Measurements from ENCODE around the gene DDX24. TPM values are rescaled to one million over a fixed set of nuclear protein-coding genes. Genes with fewer than 3 reads are reported as not detected.

The DDX24 gene
- total RNA-seq, 2 experiments from 2014 or later: 81.5 to 172 TPM

GRCh38 chr14:94058128-94058673, 22.8 kb downstream of the DDX24 start:
- Histone ChIP-seq H3K79me2 (ENCODE audit: insufficient read depth, low read depth, low read length) (peaks cover 4% of the 10 kb centered on the region; the same call in 1 of the 2 replicates), H3K9me3 (ENCODE audit: low read length) (no peaks in the 10 kb centered on the region), H3K36me3 (ENCODE audit: insufficient read depth, low read length) (peaks cover 89% of the 10 kb centered on the region), H4K20me1 (ENCODE audit: insufficient read depth, low read length) (no peaks in the 10 kb centered on the region), H3K4me2 (ENCODE audit: low read length) (no peak overlapping the region), H3K9me2 (ENCODE audit: insufficient read depth, low read length) (no peaks in the 10 kb centered on the region), H3K4me1 (ENCODE audit: insufficient read depth, low read length, poor library complexity, severe bottlenecking) (no peaks in the 10 kb centered on the region), H2AFZ (ENCODE audit: low read length) (no peak overlapping the region), H3K27ac (ENCODE audit: low read depth, low read length, poor library complexity, severe bottlenecking) (no peak overlapping the region), H3K4me3 (ENCODE audit: low read depth, low read length, poor library complexity, severe bottlenecking) (no peak overlapping the region)
- no TSS peak for BruUV-seq (replicated peaks)
- intact Hi-C loops (cut with micrococcal nuclease; ENCODE audit: unreplicated experiment): no loop called here
- TF ChIP-seq, protein P1, sequence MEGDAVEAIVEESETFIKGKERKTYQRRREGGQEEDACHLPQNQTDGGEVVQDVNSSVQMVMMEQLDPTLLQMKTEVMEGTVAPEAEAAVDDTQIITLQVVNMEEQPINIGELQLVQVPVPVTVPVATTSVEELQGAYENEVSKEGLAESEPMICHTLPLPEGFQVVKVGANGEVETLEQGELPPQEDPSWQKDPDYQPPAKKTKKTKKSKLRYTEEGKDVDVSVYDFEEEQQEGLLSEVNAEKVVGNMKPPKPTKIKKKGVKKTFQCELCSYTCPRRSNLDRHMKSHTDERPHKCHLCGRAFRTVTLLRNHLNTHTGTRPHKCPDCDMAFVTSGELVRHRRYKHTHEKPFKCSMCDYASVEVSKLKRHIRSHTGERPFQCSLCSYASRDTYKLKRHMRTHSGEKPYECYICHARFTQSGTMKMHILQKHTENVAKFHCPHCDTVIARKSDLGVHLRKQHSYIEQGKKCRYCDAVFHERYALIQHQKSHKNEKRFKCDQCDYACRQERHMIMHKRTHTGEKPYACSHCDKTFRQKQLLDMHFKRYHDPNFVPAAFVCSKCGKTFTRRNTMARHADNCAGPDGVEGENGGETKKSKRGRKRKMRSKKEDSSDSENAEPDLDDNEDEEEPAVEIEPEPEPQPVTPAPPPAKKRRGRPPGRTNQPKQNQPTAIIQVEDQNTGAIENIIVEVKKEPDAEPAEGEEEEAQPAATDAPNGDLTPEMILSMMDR (conservative IDR thresholded peaks at IDR 0.05; ENCODE audit: low read length): no peak
- no peak for TF ChIP-seq EZH2phosphoT487 (IDR thresholded peaks at IDR 0.05; ENCODE audit: borderline replicate concordance, low read depth, low read length)
- DNase-seq (ENCODE audit: low spot score): no peak
- ChIA-PET POLR2A (interaction anchor here (0.8 to 1.3 kb wide), 2 partner anchors 23 to 41 kb away, joined by 3 read pairs; partner anchors contain the start of gene IFI27L1), CTCF (ENCODE audit: unreplicated experiment) (interaction anchor here (0.6 kb wide), 1 partner anchor 1570 kb away, joined by 4 read pairs; no protein-coding TSS in a partner anchor)

- ChIA-PET CTCF (ENCODE audit: unreplicated experiment) (interaction anchor here (1.0 to 1.1 kb wide), 2 partner anchors 10 to 21 kb away, joined by 3 read pairs; no protein-coding TSS in a partner anchor), POLR2A (interaction anchor here (0.9 kb wide), 2 partner anchors 26 to 49 kb away, joined by 3 read pairs; no protein-coding TSS in a partner anchor)
- BruUV-seq (replicated peaks): no TSS peak
- Histone ChIP-seq H3K36me3 (ENCODE audit: insufficient read depth, low read length) (peaks cover 94% of the 10 kb centered on the region), H3K9me3 (ENCODE audit: low read length) (no peaks in the 10 kb centered on the region), H3K79me2 (ENCODE audit: insufficient read depth, low read depth, low read length) (no peaks in the 10 kb centered on the region), H3K4me3 (ENCODE audit: low read depth, low read length, poor library complexity, severe bottlenecking) (no peak overlapping the region), H3K4me2 (ENCODE audit: low read length) (no peak overlapping the region), H3K9me2 (ENCODE audit: insufficient read depth, low read length) (no peaks in the 10 kb centered on the region), H2AFZ (ENCODE audit: low read length) (no peak overlapping the region), H4K20me1 (ENCODE audit: insufficient read depth, low read length) (no peaks in the 10 kb centered on the region), H3K27ac (ENCODE audit: low read depth, low read length, poor library complexity, severe bottlenecking) (no peak overlapping the region), H3K4me1 (ENCODE audit: insufficient read depth, low read length, poor library complexity, severe bottlenecking) (no peaks in the 10 kb centered on the region)
- intact Hi-C loops (cut with micrococcal nuclease; ENCODE audit: unreplicated experiment): no loop called here
- no peak for TF ChIP-seq EZH2phosphoT487 (IDR thresholded peaks at IDR 0.05; ENCODE audit: borderline replicate concordance, low read depth, low read length)
- TF ChIP-seq, protein P1 (conservative IDR thresholded peaks at IDR 0.05; ENCODE audit: low read length): no peak
- DNase-seq (ENCODE audit: low spot score): no peak
Measured at GRCh38 chr14:94056579-94057308, 24.3 kb downstream of the DDX24 start.

DNA sequence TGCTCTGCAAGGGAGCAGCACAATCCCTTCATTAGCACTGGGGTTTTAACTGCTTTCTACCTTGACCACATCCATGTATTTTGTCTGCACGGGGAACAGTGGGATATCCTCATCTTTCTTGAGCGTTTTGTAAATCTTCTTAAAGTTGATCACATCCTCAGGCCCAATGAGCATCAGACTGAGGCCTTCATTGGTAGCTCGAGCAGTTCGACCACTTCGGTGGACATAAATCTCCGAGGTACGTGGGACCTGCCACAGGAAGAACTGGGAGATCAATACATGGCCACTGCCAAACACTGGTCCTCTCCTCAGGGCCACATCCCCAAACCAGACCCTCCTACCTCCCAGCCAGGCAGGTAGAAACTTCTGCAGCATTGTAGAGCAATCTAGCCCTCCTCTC, 26.1 kb downstream of the DDX24 start:
- ChIA-PET CTCF (ENCODE audit: unreplicated experiment) (no interaction called here), POLR2A (interaction anchor here (0.5 kb wide), 1 partner anchor 1560 kb away, joined by 3 read pairs; no protein-coding TSS in a partner anchor)
- H3K4me1 ChIP-seq (ENCODE audit: insufficient read depth, low read length, poor library complexity, severe bottlenecking): no peaks in the 10 kb centered on the region
- no peaks in the 10 kb centered on the region for H3K79me2 ChIP-seq (ENCODE audit: insufficient read depth, low read depth, low read length)
- no peak for TF ChIP-seq EZH2phosphoT487 (IDR thresholded peaks at IDR 0.05; ENCODE audit: borderline replicate concordance, low read depth, low read length)
- TF ChIP-seq, protein P1 (conservative IDR thresholded peaks at IDR 0.05; ENCODE audit: low read length): no peak
- H2AFZ ChIP-seq (ENCODE audit: low read length): no peak overlapping the region
- peaks cover 93% of the 10 kb centered on the region for H3K36me3 ChIP-seq (ENCODE audit: insufficient read depth, low read length)
- intact Hi-C loops (cut with micrococcal nuclease; ENCODE audit: unreplicated experiment): no loop called here
- DNase-seq (ENCODE audit: low spot score): no peak
- BruUV-seq (replicated peaks): no TSS peak
- no peaks in the 10 kb centered on the region for H3K9me3 ChIP-seq (ENCODE audit: low read length)
- H4K20me1 ChIP-seq (ENCODE audit: insufficient read depth, low read length): no peaks in the 10 kb centered on the region
- no peak overlapping the region for H3K4me3 ChIP-seq (ENCODE audit: low read depth, low read length, poor library complexity, severe bottlenecking)
- no peak overlapping the region for H3K27ac ChIP-seq (ENCODE audit: low read depth, low read length, poor library complexity, severe bottlenecking)
- no peak overlapping the region for H3K4me2 ChIP-seq (ENCODE audit: low read length)
- H3K9me2 ChIP-seq (ENCODE audit: insufficient read depth, low read length): no peaks in the 10 kb centered on the region

All from OCI-LY7 (cell line).